ENCODE results near the gene LPIN1. TPM values are rescaled to one million over a fixed set of nuclear protein-coding genes. Genes with fewer than 3 reads are reported as not detected.

Gene LPIN1
- total and polyA plus RNA-seq, 2 of the 13 experiments (the other 11 are each of a cell fraction or from before 2014, with no cell fraction given) = 9.7 to 19.4 TPM

DNA sequence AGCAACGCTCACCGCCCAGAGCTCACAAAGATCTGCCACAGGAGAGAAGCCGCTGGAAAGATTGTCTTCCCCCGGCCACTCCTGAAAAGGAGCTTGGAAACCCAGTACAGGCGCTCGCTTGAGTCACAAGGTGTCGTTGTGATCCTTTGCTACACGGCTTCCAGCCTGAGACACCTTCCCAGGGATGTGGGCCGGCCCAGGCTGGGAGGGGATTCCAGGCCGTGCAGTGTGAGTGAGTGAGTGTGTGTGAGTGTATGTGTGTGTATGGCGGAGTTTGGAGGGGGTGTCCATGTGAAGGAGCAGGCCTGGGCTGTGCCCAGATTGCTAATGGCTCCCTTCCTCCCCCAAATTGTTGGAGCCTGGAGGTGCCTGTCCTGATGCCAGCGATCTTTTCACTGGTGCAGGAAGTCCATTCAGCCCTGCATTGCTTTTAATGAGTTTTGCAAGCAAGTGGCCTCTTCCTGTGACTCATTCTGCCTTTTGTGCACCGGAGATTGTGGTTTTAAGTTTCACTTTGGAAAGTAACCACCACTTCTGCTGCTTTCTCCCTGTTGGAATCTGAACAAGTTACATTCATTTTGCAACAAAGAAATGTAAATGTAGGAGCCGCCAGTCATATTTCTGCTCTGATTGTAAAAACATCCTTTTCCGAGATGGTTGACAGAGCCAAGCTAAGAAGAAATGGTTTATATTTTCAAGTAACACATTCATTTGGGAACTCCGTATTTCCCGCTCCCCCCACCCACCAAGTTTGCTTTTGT lies 83.7 kb downstream of the LPIN1 start (continued):
- TF ChIP-seq, protein P1, sequence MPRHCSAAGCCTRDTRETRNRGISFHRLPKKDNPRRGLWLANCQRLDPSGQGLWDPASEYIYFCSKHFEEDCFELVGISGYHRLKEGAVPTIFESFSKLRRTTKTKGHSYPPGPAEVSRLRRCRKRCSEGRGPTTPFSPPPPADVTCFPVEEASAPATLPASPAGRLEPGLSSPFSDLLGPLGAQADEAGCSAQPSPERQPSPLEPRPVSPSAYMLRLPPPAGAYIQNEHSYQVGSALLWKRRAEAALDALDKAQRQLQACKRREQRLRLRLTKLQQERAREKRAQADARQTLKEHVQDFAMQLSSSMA (CRISPR knock-in tag; IDR thresholded peaks at IDR 0.05) = peak; percentile 54; the same call in 1 of the 2 replicates
- TF ChIP-seq ZFX (CRISPR knock-in tag; IDR thresholded peaks at IDR 0.05; ENCODE audit: low read depth) = peak; percentile 91
- TF ChIP-seq ZNF230 (CRISPR knock-in tag; IDR thresholded peaks at IDR 0.05) = peak; percentile 47; the same call in 1 of the 2 replicates
- TF ChIP-seq, protein P2, sequence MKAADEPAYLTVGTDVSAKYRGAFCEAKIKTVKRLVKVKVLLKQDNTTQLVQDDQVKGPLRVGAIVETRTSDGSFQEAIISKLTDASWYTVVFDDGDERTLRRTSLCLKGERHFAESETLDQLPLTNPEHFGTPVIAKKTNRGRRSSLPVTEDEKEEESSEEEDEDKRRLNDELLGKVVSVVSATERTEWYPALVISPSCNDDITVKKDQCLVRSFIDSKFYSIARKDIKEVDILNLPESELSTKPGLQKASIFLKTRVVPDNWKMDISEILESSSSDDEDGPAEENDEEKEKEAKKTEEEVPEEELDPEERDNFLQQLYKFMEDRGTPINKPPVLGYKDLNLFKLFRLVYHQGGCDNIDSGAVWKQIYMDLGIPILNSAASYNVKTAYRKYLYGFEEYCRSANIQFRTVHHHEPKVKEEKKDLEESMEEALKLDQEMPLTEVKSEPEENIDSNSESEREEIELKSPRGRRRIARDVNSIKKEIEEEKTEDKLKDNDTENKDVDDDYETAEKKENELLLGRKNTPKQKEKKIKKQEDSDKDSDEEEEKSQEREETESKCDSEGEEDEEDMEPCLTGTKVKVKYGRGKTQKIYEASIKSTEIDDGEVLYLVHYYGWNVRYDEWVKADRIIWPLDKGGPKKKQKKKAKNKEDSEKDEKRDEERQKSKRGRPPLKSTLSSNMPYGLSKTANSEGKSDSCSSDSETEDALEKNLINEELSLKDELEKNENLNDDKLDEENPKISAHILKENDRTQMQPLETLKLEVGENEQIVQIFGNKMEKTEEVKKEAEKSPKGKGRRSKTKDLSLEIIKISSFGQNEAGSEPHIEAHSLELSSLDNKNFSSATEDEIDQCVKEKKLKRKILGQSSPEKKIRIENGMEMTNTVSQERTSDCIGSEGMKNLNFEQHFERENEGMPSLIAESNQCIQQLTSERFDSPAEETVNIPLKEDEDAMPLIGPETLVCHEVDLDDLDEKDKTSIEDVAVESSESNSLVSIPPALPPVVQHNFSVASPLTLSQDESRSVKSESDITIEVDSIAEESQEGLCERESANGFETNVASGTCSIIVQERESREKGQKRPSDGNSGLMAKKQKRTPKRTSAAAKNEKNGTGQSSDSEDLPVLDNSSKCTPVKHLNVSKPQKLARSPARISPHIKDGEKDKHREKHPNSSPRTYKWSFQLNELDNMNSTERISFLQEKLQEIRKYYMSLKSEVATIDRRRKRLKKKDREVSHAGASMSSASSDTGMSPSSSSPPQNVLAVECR (CRISPR knock-in tag; IDR thresholded peaks at IDR 0.05; ENCODE audit: borderline replicate concordance) = peak; percentile 57; the same call in 1 of the 2 replicates
- peak; percentile 73 for TF ChIP-seq SALL1 (CRISPR knock-in tag; IDR thresholded peaks at IDR 0.05)
- TF ChIP-seq SATB2 (CRISPR knock-in tag; IDR thresholded peaks at IDR 0.05) = 0 out of 2 replicates have a peak, but pooled peaks have one; percentile 67
- peak in 1 of 2 experiments; percentile 84; a peak in 2 of 4 replicates for TF ChIP-seq EP300 (IDR thresholded peaks at IDR 0.05; ENCODE audit: low read depth in 2 of 2, low read length in 2 of 2)
- peak; percentile 84 for TF ChIP-seq EP300 (CRISPR knock-in tag; IDR thresholded peaks at IDR 0.05; ENCODE audit: borderline replicate concordance)
- TF ChIP-seq ZNF782 (CRISPR knock-in tag; IDR thresholded peaks at IDR 0.05; ENCODE audit: borderline replicate concordance) = peak; percentile 92
- TF ChIP-seq, protein P3, sequence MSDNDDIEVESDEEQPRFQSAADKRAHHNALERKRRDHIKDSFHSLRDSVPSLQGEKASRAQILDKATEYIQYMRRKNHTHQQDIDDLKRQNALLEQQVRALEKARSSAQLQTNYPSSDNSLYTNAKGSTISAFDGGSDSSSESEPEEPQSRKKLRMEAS (IDR thresholded peaks at IDR 0.05) = peak; percentile 9; the same call in 1 of the 2 replicates
- TF ChIP-seq SSRP1 (CRISPR knock-in tag; IDR thresholded peaks at IDR 0.05) = peak; percentile 63
- TF ChIP-seq, protein P4, sequence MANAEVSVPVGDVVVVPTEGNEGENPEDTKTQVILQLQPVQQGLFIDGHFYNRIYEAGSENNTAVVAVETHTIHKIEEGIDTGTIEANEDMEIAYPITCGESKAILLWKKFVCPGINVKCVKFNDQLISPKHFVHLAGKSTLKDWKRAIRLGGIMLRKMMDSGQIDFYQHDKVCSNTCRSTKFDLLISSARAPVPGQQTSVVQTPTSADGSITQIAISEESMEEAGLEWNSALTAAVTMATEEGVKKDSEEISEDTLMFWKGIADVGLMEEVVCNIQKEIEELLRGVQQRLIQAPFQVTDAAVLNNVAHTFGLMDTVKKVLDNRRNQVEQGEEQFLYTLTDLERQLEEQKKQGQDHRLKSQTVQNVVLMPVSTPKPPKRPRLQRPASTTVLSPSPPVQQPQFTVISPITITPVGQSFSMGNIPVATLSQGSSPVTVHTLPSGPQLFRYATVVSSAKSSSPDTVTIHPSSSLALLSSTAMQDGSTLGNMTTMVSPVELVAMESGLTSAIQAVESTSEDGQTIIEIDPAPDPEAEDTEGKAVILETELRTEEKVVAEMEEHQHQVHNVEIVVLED (CRISPR knock-in tag; IDR thresholded peaks at IDR 0.05; ENCODE audit: borderline replicate concordance) = peak; percentile 34; the same call in 1 of the 2 replicates
- TF ChIP-seq, protein P5, sequence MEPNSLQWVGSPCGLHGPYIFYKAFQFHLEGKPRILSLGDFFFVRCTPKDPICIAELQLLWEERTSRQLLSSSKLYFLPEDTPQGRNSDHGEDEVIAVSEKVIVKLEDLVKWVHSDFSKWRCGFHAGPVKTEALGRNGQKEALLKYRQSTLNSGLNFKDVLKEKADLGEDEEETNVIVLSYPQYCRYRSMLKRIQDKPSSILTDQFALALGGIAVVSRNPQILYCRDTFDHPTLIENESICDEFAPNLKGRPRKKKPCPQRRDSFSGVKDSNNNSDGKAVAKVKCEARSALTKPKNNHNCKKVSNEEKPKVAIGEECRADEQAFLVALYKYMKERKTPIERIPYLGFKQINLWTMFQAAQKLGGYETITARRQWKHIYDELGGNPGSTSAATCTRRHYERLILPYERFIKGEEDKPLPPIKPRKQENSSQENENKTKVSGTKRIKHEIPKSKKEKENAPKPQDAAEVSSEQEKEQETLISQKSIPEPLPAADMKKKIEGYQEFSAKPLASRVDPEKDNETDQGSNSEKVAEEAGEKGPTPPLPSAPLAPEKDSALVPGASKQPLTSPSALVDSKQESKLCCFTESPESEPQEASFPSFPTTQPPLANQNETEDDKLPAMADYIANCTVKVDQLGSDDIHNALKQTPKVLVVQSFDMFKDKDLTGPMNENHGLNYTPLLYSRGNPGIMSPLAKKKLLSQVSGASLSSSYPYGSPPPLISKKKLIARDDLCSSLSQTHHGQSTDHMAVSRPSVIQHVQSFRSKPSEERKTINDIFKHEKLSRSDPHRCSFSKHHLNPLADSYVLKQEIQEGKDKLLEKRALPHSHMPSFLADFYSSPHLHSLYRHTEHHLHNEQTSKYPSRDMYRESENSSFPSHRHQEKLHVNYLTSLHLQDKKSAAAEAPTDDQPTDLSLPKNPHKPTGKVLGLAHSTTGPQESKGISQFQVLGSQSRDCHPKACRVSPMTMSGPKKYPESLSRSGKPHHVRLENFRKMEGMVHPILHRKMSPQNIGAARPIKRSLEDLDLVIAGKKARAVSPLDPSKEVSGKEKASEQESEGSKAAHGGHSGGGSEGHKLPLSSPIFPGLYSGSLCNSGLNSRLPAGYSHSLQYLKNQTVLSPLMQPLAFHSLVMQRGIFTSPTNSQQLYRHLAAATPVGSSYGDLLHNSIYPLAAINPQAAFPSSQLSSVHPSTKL (CRISPR knock-in tag; IDR thresholded peaks at IDR 0.05) = peak; percentile 88
- TF ChIP-seq ZNF430 (CRISPR knock-in tag; IDR thresholded peaks at IDR 0.05) = peak; percentile 83; the same call in 1 of the 2 replicates
- TF ChIP-seq SMC3 (IDR thresholded peaks at IDR 0.05; ENCODE audit: low read length) = 0 out of 2 replicates have a peak, but pooled peaks have one; percentile 8
- no peak for TF ChIP-seq FLYWCH1 (CRISPR knock-in tag; IDR thresholded peaks at IDR 0.05)
- TF ChIP-seq KLF16 (CRISPR knock-in tag; IDR thresholded peaks at IDR 0.05) = peak in 1 of 2 experiments; percentile 65; a peak in 1 of 4 replicates
- peak; percentile 69 for TF ChIP-seq ELF1 (CRISPR knock-in tag; IDR thresholded peaks at IDR 0.05)
